ENCODE measurements around the gene METTL1. TPM values are rescaled to one million over a fixed set of nuclear protein-coding genes. Genes with fewer than 3 reads are reported as not detected.

METTL1 gene
- total RNA-seq, 1 donor from 2014 or later = 10.6 TPM

- Mint-ChIP-seq H3K27me3 (ENCODE audit: unreplicated experiment) (peaks cover 33% of the 10 kb centered on the region), H3K27ac (ENCODE audit: unreplicated experiment) (no peak overlapping the region), H3K9me3 (ENCODE audit: unreplicated experiment) (peaks cover 5% of the 10 kb centered on the region), H3K4me3 (ENCODE audit: unreplicated experiment) (no peak overlapping the region), H3K36me3 (ENCODE audit: low read depth, unreplicated experiment) (peaks cover 21% of the 10 kb centered on the region), H3K4me1 (ENCODE audit: unreplicated experiment) (peaks cover 14% of the 10 kb centered on the region)
- TF ChIP-seq CTCF (IDR thresholded peaks at IDR 0.05; ENCODE audit: unreplicated experiment) = no peak
- DNase-seq (ENCODE audit: low spot score) = no peak
Observed at GRCh38 chr12:57729321-57729844, 42.5 kb downstream of the METTL1 start.

- H3K4me1 Mint-ChIP-seq (ENCODE audit: unreplicated experiment) = peaks cover 12% of the 10 kb centered on the region
- H3K27me3 Mint-ChIP-seq (ENCODE audit: unreplicated experiment) = peaks cover 32% of the 10 kb centered on the region
- H3K4me3 Mint-ChIP-seq (ENCODE audit: unreplicated experiment) = peak overlapping the region; percentile 77
- peak overlapping the region; percentile 45 for H3K27ac Mint-ChIP-seq (ENCODE audit: unreplicated experiment)
- H3K9me3 Mint-ChIP-seq (ENCODE audit: unreplicated experiment) = peaks cover 5% of the 10 kb centered on the region
- no peak for TF ChIP-seq CTCF (IDR thresholded peaks at IDR 0.05; ENCODE audit: unreplicated experiment)
- H3K36me3 Mint-ChIP-seq (ENCODE audit: low read depth, unreplicated experiment) = peaks cover 20% of the 10 kb centered on the region
- DNase-seq (ENCODE audit: low spot score) = peak; percentile 36
Observed at GRCh38 chr12:57727758-57728395, 44.0 kb downstream of the METTL1 start.

- Mint-ChIP-seq H3K4me3 (ENCODE audit: unreplicated experiment) (no peak overlapping the region), H3K27me3 (ENCODE audit: unreplicated experiment) (peaks cover 33% of the 10 kb centered on the region), H3K9me3 (ENCODE audit: unreplicated experiment) (peaks cover 5% of the 10 kb centered on the region), H3K27ac (ENCODE audit: unreplicated experiment) (no peak overlapping the region), H3K4me1 (ENCODE audit: unreplicated experiment) (peaks cover 11% of the 10 kb centered on the region), H3K36me3 (ENCODE audit: low read depth, unreplicated experiment) (peaks cover 17% of the 10 kb centered on the region)
- no peak for TF ChIP-seq CTCF (IDR thresholded peaks at IDR 0.05; ENCODE audit: unreplicated experiment)
- DNase-seq (ENCODE audit: low spot score) = peak; percentile 43
Observed at GRCh38 chr12:57726884-57727757, 44.8 kb downstream of the METTL1 start.

- peaks cover 5% of the 10 kb centered on the region for H3K9me3 Mint-ChIP-seq (ENCODE audit: unreplicated experiment)
- H3K36me3 Mint-ChIP-seq (ENCODE audit: low read depth, unreplicated experiment) = peaks cover 20% of the 10 kb centered on the region
- H3K27ac Mint-ChIP-seq (ENCODE audit: unreplicated experiment) = no peak overlapping the region
- peak overlapping the region; percentile 90 for H3K4me3 Mint-ChIP-seq (ENCODE audit: unreplicated experiment)
- H3K4me1 Mint-ChIP-seq (ENCODE audit: unreplicated experiment) = peaks cover 16% of the 10 kb centered on the region
- peak; percentile 72 for TF ChIP-seq CTCF (IDR thresholded peaks at IDR 0.05; ENCODE audit: unreplicated experiment)
- peaks cover 38% of the 10 kb centered on the region for H3K27me3 Mint-ChIP-seq (ENCODE audit: unreplicated experiment)
- peak; percentile 82 for DNase-seq (ENCODE audit: low spot score)
Observed at GRCh38 chr12:57726151-57726883, 45.6 kb downstream of the METTL1 start.

Data from endothelial cell (in vitro differentiated cells).